Measurements from ENCODE around the gene PDXK. TPM values are rescaled to one million over a fixed set of nuclear protein-coding genes. Genes with fewer than 3 reads are reported as not detected.

Gene PDXK
- total RNA-seq, 1 donor from 2014 or later: 54.0 TPM

- no peak for DNase-seq (ENCODE audit: low spot score)
- no peaks in the 10 kb centered on the region for H3K9me3 ChIP-seq (ENCODE audit: low read depth)
- H3K4me1 Mint-ChIP-seq: no peaks in the 10 kb centered on the region
- no peaks in the 10 kb centered on the region for H3K27me3 ChIP-seq
- H3K4me3 Mint-ChIP-seq: no peak overlapping the region
- TF ChIP-seq EZH2 (IDR thresholded peaks at IDR 0.05) (no peak), EZH2phosphoT487 (IDR thresholded peaks at IDR 0.05) (no peak), CTCF (IDR thresholded peaks at IDR 0.05) (no peak)
- H3K36me3 Mint-ChIP-seq: peaks cover 39% of the 10 kb centered on the region
- no peaks in the 10 kb centered on the region for H3K27me3 Mint-ChIP-seq (ENCODE audit: insufficient read depth, low read depth)
- H3K4me2 ChIP-seq: no peak overlapping the region
- H3K36me3 ChIP-seq: no peaks in the 10 kb centered on the region
- H3K4me3 ChIP-seq: no peak overlapping the region
- H3K27ac Mint-ChIP-seq: no peak overlapping the region
- H3K27ac ChIP-seq: no peak overlapping the region
- no peak overlapping the region for H2AFZ ChIP-seq (replicated peaks)
- no peak overlapping the region for H3K9ac ChIP-seq
- no peaks in the 10 kb centered on the region for H3K4me1 ChIP-seq
- H4K20me1 ChIP-seq (ENCODE audit: low read depth): no peaks in the 10 kb centered on the region
- no peaks in the 10 kb centered on the region for H3K9me3 Mint-ChIP-seq
- H3F3A ChIP-seq (ENCODE audit: low read depth): no peaks in the 10 kb centered on the region
- H3K79me2 ChIP-seq (ENCODE audit: low read depth): peaks cover 9% of the 10 kb centered on the region
Measured at GRCh38 chr21:43684424-43684823, 34.5 kb upstream of the PDXK start.

GRCh38 chr21:43686811-43687565 is 31.9 kb upstream of the PDXK start:
- no peaks in the 10 kb centered on the region for H3K9me3 ChIP-seq (ENCODE audit: low read depth)
- no peak overlapping the region for H3K27ac Mint-ChIP-seq
- peaks cover 34% of the 10 kb centered on the region for H3K36me3 Mint-ChIP-seq
- TF ChIP-seq CTCF (IDR thresholded peaks at IDR 0.05) (no peak), EZH2phosphoT487 (IDR thresholded peaks at IDR 0.05) (no peak), EZH2 (IDR thresholded peaks at IDR 0.05) (no peak)
- no peak overlapping the region for H3K4me3 Mint-ChIP-seq
- no peak overlapping the region for H3K4me2 ChIP-seq
- H3K27ac ChIP-seq: no peak overlapping the region
- no peaks in the 10 kb centered on the region for H3K27me3 ChIP-seq
- no peak overlapping the region for H3K9ac ChIP-seq
- H3K79me2 ChIP-seq (ENCODE audit: low read depth): no peaks in the 10 kb centered on the region
- H2AFZ ChIP-seq (replicated peaks): no peak overlapping the region
- H3K4me3 ChIP-seq: no peak overlapping the region
- H3F3A ChIP-seq (ENCODE audit: low read depth): no peaks in the 10 kb centered on the region
- no peak for DNase-seq (ENCODE audit: low spot score)
- H3K4me1 ChIP-seq: no peaks in the 10 kb centered on the region
- H3K9me3 Mint-ChIP-seq: no peaks in the 10 kb centered on the region
- no peaks in the 10 kb centered on the region for H3K36me3 ChIP-seq
- no peaks in the 10 kb centered on the region for H3K27me3 Mint-ChIP-seq (ENCODE audit: insufficient read depth, low read depth)
- H4K20me1 ChIP-seq (ENCODE audit: low read depth): no peaks in the 10 kb centered on the region
- no peaks in the 10 kb centered on the region for H3K4me1 Mint-ChIP-seq

- Mint-ChIP-seq H3K4me3 (no peak overlapping the region), H3K27ac (no peak overlapping the region), H3K4me1 (no peaks in the 10 kb centered on the region), H3K9me3 (no peaks in the 10 kb centered on the region), H3K27me3 (ENCODE audit: insufficient read depth, low read depth) (no peaks in the 10 kb centered on the region), H3K36me3 (peaks cover 32% of the 10 kb centered on the region)
- H3K9ac ChIP-seq: no peak overlapping the region
- no peak overlapping the region for H2AFZ ChIP-seq (replicated peaks)
- no peaks in the 10 kb centered on the region for H3F3A ChIP-seq (ENCODE audit: low read depth)
- H4K20me1 ChIP-seq (ENCODE audit: low read depth): no peaks in the 10 kb centered on the region
- no peaks in the 10 kb centered on the region for H3K9me3 ChIP-seq (ENCODE audit: low read depth)
- no peak overlapping the region for H3K27ac ChIP-seq
- no peak overlapping the region for H3K4me3 ChIP-seq
- no peaks in the 10 kb centered on the region for H3K36me3 ChIP-seq
- no peak for DNase-seq (ENCODE audit: low spot score)
- H3K4me2 ChIP-seq: no peak overlapping the region
- no peaks in the 10 kb centered on the region for H3K79me2 ChIP-seq (ENCODE audit: low read depth)
- TF ChIP-seq EZH2 (IDR thresholded peaks at IDR 0.05) (no peak), EZH2phosphoT487 (IDR thresholded peaks at IDR 0.05) (no peak), CTCF (IDR thresholded peaks at IDR 0.05) (no peak)
- H3K4me1 ChIP-seq: no peaks in the 10 kb centered on the region
- no peaks in the 10 kb centered on the region for H3K27me3 ChIP-seq
Measured at GRCh38 chr21:43687566-43688399, 31.1 kb upstream of the PDXK start.
